ENCODE data around the gene GARIN5A. TPM values are rescaled to one million over a fixed set of nuclear protein-coding genes. Genes with fewer than 3 reads are reported as not detected.

The GARIN5A gene
- total RNA-seq, 1 experiment from 2014 or later = 8.2 TPM

DNA sequence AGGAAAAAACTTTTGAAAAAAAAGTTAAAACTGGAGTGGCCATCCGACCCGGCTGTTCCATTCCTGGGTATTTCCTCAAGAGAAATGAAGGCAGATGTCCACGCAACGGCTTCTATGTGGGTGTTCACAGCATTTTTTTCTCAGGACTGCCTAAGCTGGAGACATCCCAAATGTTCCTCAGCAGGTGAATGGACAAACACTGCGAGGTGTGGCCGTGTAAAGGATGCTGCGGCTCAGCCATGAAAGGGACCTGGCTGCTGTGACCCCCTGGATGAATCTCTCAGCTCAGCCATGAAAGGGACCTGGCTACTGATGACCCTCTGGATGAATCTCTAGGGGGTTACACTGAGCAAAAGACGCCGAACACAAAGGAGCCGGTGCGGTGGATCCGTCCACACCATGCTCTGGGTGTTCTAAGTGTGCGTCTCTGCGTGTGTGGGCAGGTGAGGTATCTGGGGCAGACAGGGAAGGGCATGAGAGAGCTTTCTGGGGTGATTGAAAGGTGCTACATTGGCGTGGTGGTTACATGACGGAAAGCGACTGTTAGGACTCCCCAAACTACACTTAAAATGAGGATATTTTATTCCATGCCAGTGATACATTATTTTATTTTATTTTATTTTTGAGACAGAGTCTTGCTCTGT, 44.3 kb upstream of the GARIN5A start:
- TF ChIP-seq, protein P1, sequence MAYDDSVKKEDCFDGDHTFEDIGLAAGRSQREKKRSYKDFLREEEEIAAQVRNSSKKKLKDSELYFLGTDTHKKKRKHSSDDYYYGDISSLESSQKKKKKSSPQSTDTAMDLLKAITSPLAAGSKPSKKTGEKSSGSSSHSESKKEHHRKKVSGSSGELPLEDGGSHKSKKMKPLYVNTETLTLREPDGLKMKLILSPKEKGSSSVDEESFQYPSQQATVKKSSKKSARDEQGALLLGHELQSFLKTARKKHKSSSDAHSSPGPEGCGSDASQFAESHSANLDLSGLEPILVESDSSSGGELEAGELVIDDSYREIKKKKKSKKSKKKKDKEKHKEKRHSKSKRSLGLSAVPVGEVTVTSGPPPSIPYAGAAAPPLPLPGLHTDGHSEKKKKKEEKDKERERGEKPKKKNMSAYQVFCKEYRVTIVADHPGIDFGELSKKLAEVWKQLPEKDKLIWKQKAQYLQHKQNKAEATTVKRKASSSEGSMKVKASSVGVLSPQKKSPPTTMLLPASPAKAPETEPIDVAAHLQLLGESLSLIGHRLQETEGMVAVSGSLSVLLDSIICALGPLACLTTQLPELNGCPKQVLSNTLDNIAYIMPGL (CRISPR knock-in tag; IDR thresholded peaks at IDR 0.05) = no peak
- no peak for TF ChIP-seq EMX1 (CRISPR knock-in tag; IDR thresholded peaks at IDR 0.05)
- TF ChIP-seq PRDM15 (CRISPR knock-in tag; IDR thresholded peaks at IDR 0.05) = no peak
- no peak for TF ChIP-seq TEAD1 (CRISPR knock-in tag; IDR thresholded peaks at IDR 0.05)
- TF ChIP-seq FOXP1 (CRISPR knock-in tag; IDR thresholded peaks at IDR 0.05; ENCODE audit: borderline replicate concordance) = no peak
- TF ChIP-seq, protein P2, sequence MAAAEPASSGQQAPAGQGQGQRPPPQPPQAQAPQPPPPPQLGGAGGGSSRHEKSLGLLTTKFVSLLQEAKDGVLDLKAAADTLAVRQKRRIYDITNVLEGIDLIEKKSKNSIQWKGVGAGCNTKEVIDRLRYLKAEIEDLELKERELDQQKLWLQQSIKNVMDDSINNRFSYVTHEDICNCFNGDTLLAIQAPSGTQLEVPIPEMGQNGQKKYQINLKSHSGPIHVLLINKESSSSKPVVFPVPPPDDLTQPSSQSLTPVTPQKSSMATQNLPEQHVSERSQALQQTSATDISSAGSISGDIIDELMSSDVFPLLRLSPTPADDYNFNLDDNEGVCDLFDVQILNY (CRISPR knock-in tag; IDR thresholded peaks at IDR 0.05) = no peak
- no peak for TF ChIP-seq MAX (CRISPR knock-in tag; IDR thresholded peaks at IDR 0.05)
- no peak for TF ChIP-seq FOXK1 (CRISPR knock-in tag; IDR thresholded peaks at IDR 0.05)
- no peak for TF ChIP-seq RORB (CRISPR knock-in tag; IDR thresholded peaks at IDR 0.05)
- TF ChIP-seq NR3C1 (CRISPR knock-in tag; conservative IDR thresholded peaks at IDR 0.05; ENCODE audit: low read depth) = no peak
- Mint-ChIP-seq H3K4me3 (no peak overlapping the region), H3K27ac (no peak overlapping the region), H3K36me3 (peaks cover 5% of the 10 kb centered on the region; the same call in 1 of the 2 replicates), H3K4me1 (no peaks in the 10 kb centered on the region), H3K27me3 (ENCODE audit: low read depth) (peaks cover 13% of the 10 kb centered on the region), H3K9me3 (peaks cover 5% of the 10 kb centered on the region)
- no peak for DNase-seq (ENCODE audit: low spot score)
- ATAC-seq = no peak
- POLR2A ChIA-PET = interaction anchor here (0.6 kb wide), 1 partner anchor 18 kb away, joined by 4 read pairs; no protein-coding TSS in a partner anchor
- CTCF ChIA-PET = interaction anchor here (1.9 kb wide), 1 partner anchor 16 kb away, joined by 9 read pairs; no protein-coding TSS in a partner anchor

DNA sequence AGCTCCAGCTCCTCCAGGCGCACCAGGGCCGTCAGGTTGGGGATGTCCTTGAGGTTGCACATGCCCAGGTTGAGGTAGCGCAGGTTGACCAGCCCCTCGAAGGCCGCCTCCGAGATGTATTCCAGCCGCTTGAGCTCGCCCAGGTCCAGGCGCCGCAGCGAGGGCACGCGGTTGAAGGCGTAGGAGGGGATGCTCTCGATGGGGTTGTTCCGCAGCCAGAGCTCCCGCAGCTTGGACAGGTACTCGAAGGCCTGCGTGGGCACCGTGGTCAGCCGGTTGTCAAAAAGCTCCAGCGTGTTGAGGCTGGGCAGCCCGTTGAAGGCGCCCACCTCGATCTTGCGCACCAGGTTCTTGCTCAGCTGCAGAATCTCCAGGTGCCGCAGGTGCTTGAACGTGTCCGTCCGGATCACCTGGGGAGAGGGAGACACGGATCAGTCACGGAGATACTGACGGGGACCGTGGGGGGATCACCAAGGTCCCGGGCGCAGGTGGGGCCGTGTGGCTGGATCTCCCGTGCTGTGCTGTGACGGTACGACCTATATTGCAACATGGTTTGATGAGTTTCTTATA, 42.4 kb upstream of the GARIN5A start:
- Mint-ChIP-seq H3K27me3 (ENCODE audit: low read depth) (peaks cover 21% of the 10 kb centered on the region), H3K27ac (no peak overlapping the region), H3K4me1 (no peaks in the 10 kb centered on the region), H3K9me3 (peaks cover 5% of the 10 kb centered on the region), H3K4me3 (no peak overlapping the region), H3K36me3 (peaks cover 5% of the 10 kb centered on the region; the same call in 1 of the 2 replicates)
- DNase-seq (ENCODE audit: low spot score) (no peak), ATAC-seq (no peak)
- TF ChIP-seq FOXP4 (CRISPR knock-in tag; IDR thresholded peaks at IDR 0.05) = no peak
- no peak for TF ChIP-seq CBFB (CRISPR knock-in tag; IDR thresholded peaks at IDR 0.05; ENCODE audit: low read depth)
- no peak for TF ChIP-seq ZNF317 (CRISPR knock-in tag; IDR thresholded peaks at IDR 0.05; ENCODE audit: borderline replicate concordance, low read depth)
- no peak for TF ChIP-seq ZNF219 (CRISPR knock-in tag; IDR thresholded peaks at IDR 0.05; ENCODE audit: borderline replicate concordance)
- TF ChIP-seq CDX4 (CRISPR knock-in tag; IDR thresholded peaks at IDR 0.05; ENCODE audit: borderline replicate concordance) = no peak
- ChIA-PET POLR2A (no interaction called here), CTCF (interaction anchor here (0.6 to 4.3 kb wide), 28 partner anchors 9 to 371 kb away, joined by 3 to 55 read pairs (median 4); partner anchors contain the start of genes C19orf81, KCNC3 and NR1H2)

Measured in WTC11 (cell line).